Fibroblast of lung (primary cell): Measurements from ENCODE around the gene GPR149. TPM values are rescaled to one million over a fixed set of nuclear protein-coding genes. Genes with fewer than 3 reads are reported as not detected.

ENCODE experiments used
- DNase-seq, 2 donors: peaks; one replicate each; pipeline versions ENCODE4 v3.0.0 to v3.0.0-alpha.2; 2010; ENCODE audit warnings: low read depth in 2 of 2
- H2AFZ ChIP-seq: 2 replicates; pipeline ENCODE4 v1.5.1; 2012; ENCODE audit warnings: low read length, control low read depth, inconsistent platforms
- H3K27ac ChIP-seq: 2 replicates; pipeline ENCODE4 v1.5.1; 2011; ENCODE audit warnings: low read length, control low read depth; ENCODE audit not compliant: insufficient read depth
- H3K27me3 ChIP-seq: 2 replicates; pipeline ENCODE4 v1.5.1; 2011; ENCODE audit warnings: mild to moderate bottlenecking, low read length; ENCODE audit not compliant: control insufficient read depth, insufficient read depth
- H3K36me3 ChIP-seq: 2 replicates; pipeline ENCODE4 v1.5.1; 2011; ENCODE audit warnings: low read length; ENCODE audit not compliant: control insufficient read depth, insufficient read depth
- H3K4me1 ChIP-seq: 2 replicates; pipeline ENCODE4 v1.5.1; 2011; ENCODE audit warnings: low read length; ENCODE audit not compliant: control insufficient read depth, insufficient read depth; ENCODE audit errors: extremely low read depth
- H3K4me2 ChIP-seq: 2 replicates; pipeline ENCODE4 v1.5.1; 2011; ENCODE audit warnings: low read length, control low read depth; ENCODE audit not compliant: insufficient read depth; ENCODE audit errors: extremely low read depth
- H3K4me3 ChIP-seq, 4 experiments: fragments of 200-600 bp in 1 of 4; sonication (generic) in 1 of 4; replicated peaks in 1 of 4; 2 replicates each; pipeline ENCODE4 v1.5.1; 2011 to 2016; ENCODE audit warnings: low read length in 4 of 4, low read depth in 3 of 4, mild to moderate bottlenecking in 3 of 4, control low read depth in 2 of 4, inconsistent platforms in 1 of 4, mixed read lengths in 1 of 4; ENCODE audit not compliant: insufficient read depth in 1 of 4; ENCODE audit errors: control extremely low read depth in 1 of 4
- H3K79me2 ChIP-seq: 2 replicates; pipeline ENCODE4 v1.5.1; 2012; ENCODE audit warnings: mild to moderate bottlenecking, low read length, inconsistent platforms; ENCODE audit not compliant: control insufficient read depth, insufficient read depth
- H3K9ac ChIP-seq: 2 replicates; pipeline ENCODE4 v1.5.1; 2011; ENCODE audit warnings: mild to moderate bottlenecking, low read length, control low read depth; ENCODE audit not compliant: insufficient read depth
- H3K9me3 ChIP-seq: 2 replicates; pipeline ENCODE4 v1.5.1; 2012; ENCODE audit warnings: low read depth, low read length; ENCODE audit not compliant: control insufficient read depth, insufficient read depth
- H4K20me1 ChIP-seq: 2 replicates; pipeline ENCODE4 v1.5.1; 2011; ENCODE audit warnings: low read length; ENCODE audit not compliant: control insufficient read depth, insufficient read depth; ENCODE audit errors: extremely low read depth
- CTCF ChIP-seq, 2 donors: IDR thresholded peaks in 1 of 2; conservative IDR thresholded peaks in 1 of 2; 1 replicate in 1 of 2; 2 replicates in 1 of 2; pipeline ENCODE4 v1.5.1; 2011 to 2012; ENCODE audit warnings: low read length in 2 of 2, control low read depth in 1 of 2, inconsistent platforms in 1 of 2, low read depth in 1 of 2, mild to moderate bottlenecking in 1 of 2
- EZH2 ChIP-seq: IDR thresholded peaks from 2 replicates; pipeline ENCODE4 v1.5.1; 2012; ENCODE audit warnings: low read length, control low read depth, mild to moderate bottlenecking; ENCODE audit errors: missing control alignments
- polyA plus RNA-seq, 2 donors: library from polyadenylated mRNA; depleted of rRNA in 1 of 2; stranded (reverse) in 1 of 2; unstranded in 1 of 2; fragments of >200 nt; gene quantifications; 2 replicates each; pipeline ENCODE4 v1.2.1, GENCODE V29; 2011 to 2012; ENCODE audit warnings: missing spikeins in 1 of 2
- total RNA-seq: library from RNA; depleted of rRNA; stranded (reverse); fragments of >200 nt; gene quantifications from 2 replicates; pipeline ENCODE4 v1.2.1, GENCODE V29; 2014

GPR149 gene
- total and polyA plus RNA-seq, 2 donors (not counting 1 experiment from before 2014, with no cell fraction given), result not detected

- H3K27me3 ChIP-seq, result no peaks in the 10 kb centered on the region
- no peak overlapping the region for H3K9ac ChIP-seq
- H3K4me1 ChIP-seq, result peaks cover 3% of the 10 kb centered on the region
- H3K79me2 ChIP-seq, result peaks cover 64% of the 10 kb centered on the region
- DNase-seq, result peak in 1 of 2 donors; percentile 7
- H4K20me1 ChIP-seq, result no peaks in the 10 kb centered on the region
- no peak overlapping the region for H3K4me3 ChIP-seq
- no peak overlapping the region for H2AFZ ChIP-seq
- H3K27ac ChIP-seq, result no peak overlapping the region
- H3K4me2 ChIP-seq, result no peak overlapping the region
- H3K9me3 ChIP-seq, result no peaks in the 10 kb centered on the region
- TF ChIP-seq EZH2, result no peak
- no peak for TF ChIP-seq CTCF (conservative IDR thresholded peaks at IDR 0.05 in 1 of 2, IDR thresholded peaks at IDR 0.05 in 1 of 2; ENCODE audit: low read depth in 1 of 2, low read length in 2 of 2)
- H3K36me3 ChIP-seq, result peaks cover 2% of the 10 kb centered on the region
Observed at GRCh38 chr3:154316974-154317767, 112.8 kb downstream of the GPR149 start.

GRCh38 chr3:154314152-154314551 is 115.8 kb downstream of the GPR149 start:
- Histone ChIP-seq H3K9me3 (no peaks in the 10 kb centered on the region), H3K4me1 (peaks cover 3% of the 10 kb centered on the region), H2AFZ (no peak overlapping the region), H3K79me2 (peaks cover 35% of the 10 kb centered on the region), H3K4me3 (no peak overlapping the region), H3K9ac (no peak overlapping the region), H3K36me3 (peaks cover 2% of the 10 kb centered on the region), H3K27ac (no peak overlapping the region), H4K20me1 (no peaks in the 10 kb centered on the region), H3K4me2 (no peak overlapping the region), H3K27me3 (no peaks in the 10 kb centered on the region)
- no peak for DNase-seq
- TF ChIP-seq EZH2 (no peak), CTCF (conservative IDR thresholded peaks at IDR 0.05 in 1 of 2, IDR thresholded peaks at IDR 0.05 in 1 of 2; ENCODE audit: low read depth in 1 of 2, low read length in 2 of 2) (no peak)

- Histone ChIP-seq H3K9ac (no peak overlapping the region), H2AFZ (no peak overlapping the region), H3K4me2 (no peak overlapping the region), H3K9me3 (no peaks in the 10 kb centered on the region), H3K27me3 (no peaks in the 10 kb centered on the region), H4K20me1 (no peaks in the 10 kb centered on the region), H3K36me3 (peaks cover 3% of the 10 kb centered on the region), H3K4me1 (no peaks in the 10 kb centered on the region), H3K4me3 (no peak overlapping the region), H3K79me2 (peaks cover 3% of the 10 kb centered on the region), H3K27ac (no peak overlapping the region)
- TF ChIP-seq EZH2 (no peak), CTCF (conservative IDR thresholded peaks at IDR 0.05 in 1 of 2, IDR thresholded peaks at IDR 0.05 in 1 of 2; ENCODE audit: low read depth in 1 of 2, low read length in 2 of 2) (no peak)
- DNase-seq, result peak; percentile 29 to 49
Observed at GRCh38 chr3:154310840-154311239, 119.2 kb downstream of the GPR149 start.
